CD4-positive, alpha-beta T cell (primary cell): Measurements from ENCODE around the gene PYM1. TPM values are rescaled to one million over a fixed set of nuclear protein-coding genes. Genes with fewer than 3 reads are reported as not detected.
A peak's percentile ranks its signal among the peaks of the same experiment; 100 is the strongest.

Experiments used
- ATAC-seq: fragments of 200-7000 bp; cut with Tn5 transposase; one replicate; pipeline ENCODE4 v1.10.0; 2022; ENCODE audit warnings: mild to moderate bottlenecking; ENCODE audit not compliant: poor library complexity
- CTCF ChIA-PET: fragments of 350-600 bp; sonication (Branson Sonifier 250); formaldehyde crosslinking; loops from one replicate; lab custom pipeline; 2021; ENCODE audit warnings: antibody characterized with exemption, inconsistent platforms; lab: Charles Lee
- POLR2A ChIA-PET: fragments of 350-600 bp; sonication (Branson Sonifier 250); formaldehyde crosslinking; loops from one replicate; lab custom pipeline; 2021; ENCODE audit warnings: antibody characterized with exemption, inconsistent platforms; lab: Charles Lee
- DNase-seq, 14 experiments: peaks; one replicate each; pipeline ENCODE4 v3.0.0-alpha.2; 2013 to 2020; ENCODE audit warnings: mixed read lengths in 2 of 14
- H3K27ac ChIP-seq, 2 donors: one replicate each; pipeline versions ENCODE4 v1.5.1 to v1.7.0; 2013; ENCODE audit warnings: low read length in 2 of 2, low read depth in 1 of 2, mild to moderate bottlenecking in 1 of 2
- H3K27me3 ChIP-seq, 2 experiments: 1 replicate in 1 of 2; 2 replicates in 1 of 2; pipeline versions ENCODE4 v1.6.1 to v1.7.0; 2013; ENCODE audit warnings: low read length in 2 of 2, control low read depth in 1 of 2, mild to moderate bottlenecking in 1 of 2, moderate library complexity in 1 of 2; ENCODE audit not compliant: insufficient read depth in 2 of 2, control insufficient read depth in 1 of 2
- H3K36me3 ChIP-seq: one replicate; pipeline ENCODE4 v1.6.1; 2013; ENCODE audit warnings: low read length, control low read depth; ENCODE audit not compliant: insufficient read depth
- H3K4me1 ChIP-seq: one replicate; pipeline ENCODE4 v1.6.1; 2013; ENCODE audit warnings: low read length, control low read depth; ENCODE audit not compliant: insufficient read depth
- H3K4me3 ChIP-seq: one replicate; pipeline ENCODE4 v1.5.1; 2013; ENCODE audit warnings: mild to moderate bottlenecking, low read length, moderate library complexity
- H3K9me3 ChIP-seq, 2 experiments: 1 replicate in 1 of 2; 2 replicates in 1 of 2; pipeline versions ENCODE4 v1.6.1 to v1.7.0; 2013; ENCODE audit warnings: low read length in 2 of 2, mild to moderate bottlenecking in 2 of 2, control low read depth in 1 of 2, moderate library complexity in 1 of 2; ENCODE audit not compliant: control insufficient read depth in 1 of 2, insufficient read depth in 1 of 2
- H3K27ac Mint-ChIP-seq: one replicate; pipeline ENCODE4 v1.8.0; 2020; ENCODE audit warnings: mixed read lengths
- H3K27me3 Mint-ChIP-seq: one replicate; pipeline ENCODE4 v1.8.0; 2021; ENCODE audit warnings: mixed read lengths
- H3K36me3 Mint-ChIP-seq: one replicate; pipeline ENCODE4 v1.8.0; 2021; ENCODE audit warnings: low read depth, mixed read lengths
- H3K4me1 Mint-ChIP-seq: one replicate; pipeline ENCODE4 v1.8.0; 2021; ENCODE audit warnings: low read depth, mixed read lengths
- H3K4me3 Mint-ChIP-seq: one replicate; pipeline ENCODE4 v1.8.0; 2020; ENCODE audit warnings: mild to moderate bottlenecking, mixed read lengths
- H3K9me3 Mint-ChIP-seq: one replicate; pipeline ENCODE4 v1.8.0; 2020; ENCODE audit warnings: mixed read lengths
- CTCF ChIP-seq: fragments of 200-600 bp; IDR thresholded peaks from one replicate; pipeline ENCODE4 v1.8.0; 2022; ENCODE audit warnings: antibody characterized with exemption, mild to moderate bottlenecking
- intact Hi-C, 2 experiments: fragments of 100-400 bp; cut with DNase I in 1 of 2; cut with micrococcal nuclease in 1 of 2; formaldehyde crosslinking; loops; one replicate each; pipeline versions ENCODE4 v1.15.1 to v1.9.0; 2023 to 2025; cut with DNase I, micrococcal nuclease
- total RNA-seq, 174 experiments: library from RNA in 2 of 174; stranded (reverse) in 2 of 174; gene quantifications; one replicate each; pipeline ENCODE4 v1.2.3 and lab custom pipeline; 2021 to 2026

PYM1 gene
- total RNA-seq, 2 experiments from 2014 or later: 13.7 to 16.7 TPM

GRCh38 chr12:55930771-55931316 lies 3.1 kb upstream of the PYM1 start, which contains the start of gene DGKA:
Gene DGKA, plus strand, starts transcription at chr12:55931162. Its CDS starts 5,342 bp downstream, at chr12:55936504.
- H3K4me1 ChIP-seq: peaks cover 65% of the 10 kb centered on the region
- ChIA-PET CTCF (interaction anchor here (0.6 to 8.9 kb wide), 7 partner anchors 10 to 193 kb away, joined by 3 to 86 read pairs (median 7); partner anchors contain the start of genes DNAJC14, ORMDL2 and SARNP), POLR2A (interaction anchor here (0.8 to 18.6 kb wide), 26 partner anchors 9 to 758 kb away, joined by 3 to 251 read pairs (median 6); partner anchors contain the start of genes BLOC1S1, CD63, DNAJC14 and ESYT1)
- peaks cover 36% of the 10 kb centered on the region for H3K36me3 ChIP-seq
- Mint-ChIP-seq H3K9me3 (no peaks in the 10 kb centered on the region), H3K27ac (peak within 1 kb of the TSS; percentile 97), H3K4me1 (peaks cover 56% of the 10 kb centered on the region), H3K36me3 (peaks cover 83% of the 10 kb centered on the region), H3K4me3 (peak within 1 kb of the TSS; percentile 99), H3K27me3 (no peaks in the 10 kb centered on the region)
- peak within 1 kb of the TSS; percentile 98 for H3K4me3 ChIP-seq
- peak within 1 kb of the TSS; percentile 83 to 93 for H3K27ac ChIP-seq
- ATAC-seq (peak; percentile 36), DNase-seq (peak; percentile 58 to 87 (median 79))
- intact Hi-C loops: loop anchor here (1.0 to 5.0 kb wide), 4 partner anchors 44 to 706 kb away; partner anchors contain the start of genes ORMDL2 (in 1 of the 2), RAB5B (in 1 of the 2) and RPS26 (in 1 of the 2)
- H3K27me3 ChIP-seq: no peaks in the 10 kb centered on the region
- H3K9me3 ChIP-seq: no peaks in the 10 kb centered on the region
- TF ChIP-seq CTCF: peak; percentile 76

- Histone ChIP-seq H3K9me3 (no peaks in the 10 kb centered on the region), H3K4me1 (peaks cover 58% of the 10 kb centered on the region), H3K4me3 (peak overlapping the region; percentile 98), H3K27me3 (no peaks in the 10 kb centered on the region), H3K27ac (peak overlapping the region; percentile 50 to 93), H3K36me3 (peaks cover 25% of the 10 kb centered on the region)
- no peaks in the 10 kb centered on the region for H3K9me3 Mint-ChIP-seq
- DNase-seq: peak; percentile 74 to 97 (median 90)
- POLR2A ChIA-PET: interaction anchor here (0.9 to 18.6 kb wide), 21 partner anchors 10 to 213 kb away, joined by 3 to 251 read pairs (median 6); partner anchors contain the start of genes BLOC1S1, CD63, DNAJC14 and ESYT1
- peaks cover 79% of the 10 kb centered on the region for H3K36me3 Mint-ChIP-seq
- intact Hi-C loops: loop anchor here (1.0 to 5.0 kb wide), 5 partner anchors 11 to 191 kb away; partner anchors contain the start of genes RPL41 (in 2 of the 2), ZC3H10 (in 2 of the 2) and DNAJC14 (in 1 of the 2)
- peaks cover 55% of the 10 kb centered on the region for H3K4me1 Mint-ChIP-seq
- CTCF ChIA-PET: interaction anchor here (1.3 to 8.9 kb wide), 3 partner anchors 11 to 191 kb away, joined by 7 to 86 read pairs (median 10); partner anchors contain the start of gene DNAJC14
- no peak for TF ChIP-seq CTCF
- ATAC-seq: peak; percentile 62
- peak overlapping the region; percentile 99 for H3K4me3 Mint-ChIP-seq
- H3K27me3 Mint-ChIP-seq: no peaks in the 10 kb centered on the region
- peak overlapping the region; percentile 97 for H3K27ac Mint-ChIP-seq
These were observed 1.7 kb upstream of the PYM1 start for GRCh38 chr12:55929306-55929791.
